IMR-90 (cell line): ENCODE results near the gene KLHL41. TPM values are rescaled to one million over a fixed set of nuclear protein-coding genes. Genes with fewer than 3 reads are reported as not detected.

Experiments
- ATAC-seq: fragments of 200-7000 bp; cut with Tn5 transposase; 2 replicates; pipeline ENCODE4 v1.9.1; 2020; ENCODE audit warnings: low read depth, mild to moderate bottlenecking, moderate library complexity
- BruUV-seq: library from RNA; stranded (reverse); fragments of 400-500 nt; replicated peaks from 2 replicates; lab custom pipeline; 2021; lab: Mats Ljungman, UMichigan
- CTCF ChIA-PET: fragments of 300-600 bp; formaldehyde crosslinking; extraction: SDS; loops from one replicate; lab custom pipeline; 2021; ENCODE audit warnings: antibody characterized with exemption; lab: Yijun Ruan, JAX
- POLR2A ChIA-PET: fragments of 300-600 bp; sonication (Branson Sonifier 250); formaldehyde crosslinking; loops from one replicate; lab custom pipeline; 2022; ENCODE audit warnings: antibody characterized with exemption; ENCODE audit not compliant: unreplicated experiment; lab: Charles Lee
- DNase-seq: peaks from one replicate; pipeline ENCODE4 v3.0.0; 2013
- H2AFZ ChIP-seq: replicated peaks from 2 replicates; pipeline ENCODE3; 2013; ENCODE audit warnings: low read length, mild to moderate bottlenecking; ENCODE audit not compliant: poor library complexity
- H2AK5ac ChIP-seq: 2 replicates; pipeline ENCODE4 v1.6.1; 2013; ENCODE audit warnings: low read depth, low read length, inconsistent platforms
- H2AK9ac ChIP-seq: replicated peaks from 2 replicates; pipeline ENCODE3; 2013; ENCODE audit warnings: mild to moderate bottlenecking, low read depth, low read length, moderate library complexity; ENCODE audit not compliant: poor library complexity
- H2BK120ac ChIP-seq: 2 replicates; pipeline ENCODE4 v1.6.1; 2013; ENCODE audit warnings: low read depth, low read length, inconsistent platforms
- H2BK15ac ChIP-seq: 3 replicates; pipeline ENCODE4 v1.6.1; 2013; ENCODE audit warnings: low read depth, low read length, inconsistent platforms
- H2BK20ac ChIP-seq: 2 replicates; pipeline ENCODE4 v1.6.1; 2013; ENCODE audit warnings: low read depth, mild to moderate bottlenecking, inconsistent platforms, low read length, moderate library complexity
- H2BK5ac ChIP-seq: 2 replicates; pipeline ENCODE4 v1.6.1; 2013; ENCODE audit warnings: mild to moderate bottlenecking, low read depth, low read length, inconsistent platforms; ENCODE audit not compliant: poor library complexity, severe bottlenecking
- H3K14ac ChIP-seq: replicated peaks from 2 replicates; pipeline ENCODE4 v1.6.1; 2013; ENCODE audit warnings: low read depth, low read length, inconsistent platforms
- H3K18ac ChIP-seq: 2 replicates; pipeline ENCODE4 v1.6.1; 2013; ENCODE audit warnings: low read depth, low read length, control low read depth
- H3K23ac ChIP-seq: 2 replicates; pipeline ENCODE4 v1.6.1; 2013; ENCODE audit warnings: low read depth, low read length, inconsistent platforms
- H3K27ac ChIP-seq: 2 replicates; pipeline ENCODE4 v1.5.1; 2013; ENCODE audit warnings: mild to moderate bottlenecking, control low read depth, low read length; ENCODE audit not compliant: insufficient read depth
- H3K27me3 ChIP-seq: 2 replicates; pipeline ENCODE4 v1.6.1; 2013; ENCODE audit warnings: low read length; ENCODE audit not compliant: control insufficient read depth, insufficient read depth
- H3K36me3 ChIP-seq: 2 replicates; pipeline ENCODE4 v1.6.1; 2013; ENCODE audit warnings: low read length, mixed read lengths; ENCODE audit not compliant: control insufficient read depth, insufficient read depth
- H3K4ac ChIP-seq: 2 replicates; pipeline ENCODE4 v1.6.1; 2013; ENCODE audit warnings: low read depth, low read length, inconsistent platforms
- H3K4me1 ChIP-seq: 2 replicates; pipeline ENCODE4 v1.6.1; 2013; ENCODE audit warnings: low read length, mixed read lengths; ENCODE audit not compliant: control insufficient read depth, insufficient read depth
- H3K4me2 ChIP-seq: 2 replicates; pipeline ENCODE4 v1.6.1; 2013; ENCODE audit warnings: low read depth, mild to moderate bottlenecking, control low read depth, low read length, moderate library complexity
- H3K4me3 ChIP-seq: 2 replicates; pipeline ENCODE4 v1.5.1; 2013; ENCODE audit warnings: low read depth, mild to moderate bottlenecking, control low read depth, low read length, moderate library complexity; ENCODE audit not compliant: insufficient read depth
- H3K56ac ChIP-seq: 2 replicates; pipeline ENCODE4 v1.6.1; 2013; ENCODE audit warnings: low read length, inconsistent platforms; ENCODE audit not compliant: insufficient read depth; ENCODE audit errors: extremely low read depth
- H3K79me1 ChIP-seq, 2 experiments: 2 replicates each; pipeline ENCODE4 v1.6.1; 2013; ENCODE audit warnings: low read length in 2 of 2, inconsistent platforms in 1 of 2, low read depth in 1 of 2
- H3K9ac ChIP-seq: 2 replicates; pipeline ENCODE4 v1.6.1; 2013; ENCODE audit warnings: low read depth, low read length, control low read depth
- H3K9me1 ChIP-seq: 2 replicates; pipeline ENCODE4 v1.6.1; 2013; ENCODE audit warnings: low read length, inconsistent platforms; ENCODE audit not compliant: insufficient read depth
- H3K9me3 ChIP-seq: 2 replicates; pipeline ENCODE4 v1.6.1; 2013; ENCODE audit warnings: low read length; ENCODE audit not compliant: control insufficient read depth, insufficient read depth
- H4K20me1 ChIP-seq: 2 replicates; pipeline ENCODE4 v1.6.1; 2013; ENCODE audit warnings: low read length, inconsistent platforms; ENCODE audit not compliant: insufficient read depth
- H4K5ac ChIP-seq: 2 replicates; pipeline ENCODE4 v1.6.1; 2013; ENCODE audit warnings: mild to moderate bottlenecking, low read depth, low read length, control low read depth
- H4K8ac ChIP-seq, 2 experiments: 2 replicates each; pipeline ENCODE4 v1.6.1; 2013; ENCODE audit warnings: low read depth in 2 of 2, low read length in 2 of 2, control low read depth in 1 of 2, inconsistent platforms in 1 of 2
- H4K91ac ChIP-seq: 2 replicates; pipeline ENCODE4 v1.6.1; 2013; ENCODE audit warnings: low read depth, low read length, inconsistent platforms; ENCODE audit not compliant: insufficient read depth
- BHLHE40 ChIP-seq: fragments of 150-350 bp; IDR thresholded peaks from 2 replicates; pipeline ENCODE4 v1.6.1; 2016; ENCODE audit warnings: mild to moderate bottlenecking, low read depth, low read length
- CEBPB ChIP-seq: IDR thresholded peaks from 2 replicates; pipeline ENCODE4 v1.6.1; 2012; ENCODE audit warnings: low read depth, low read length, improper control_type of control experiment
- CHD1 ChIP-seq: IDR thresholded peaks from 2 replicates; pipeline ENCODE4 v1.6.1; 2012; ENCODE audit warnings: low read depth, low read length, improper control_type of control experiment
- ELK1 ChIP-seq: fragments of 150-350 bp; IDR thresholded peaks from 2 replicates; pipeline ENCODE4 v1.6.1; 2016; ENCODE audit warnings: low read depth, mild to moderate bottlenecking, low read length, moderate library complexity, borderline replicate concordance
- FOS ChIP-seq: fragments of 150-350 bp; IDR thresholded peaks from 2 replicates; pipeline ENCODE4 v1.6.1; 2016; ENCODE audit warnings: low read depth, low read length
- MAFK ChIP-seq: IDR thresholded peaks from 2 replicates; pipeline ENCODE4 v1.6.1; 2012; ENCODE audit warnings: low read depth, low read length, improper control_type of control experiment
- MAZ ChIP-seq: IDR thresholded peaks from 2 replicates; pipeline ENCODE4 v1.6.1; 2012; ENCODE audit warnings: low read depth, mild to moderate bottlenecking, low read length, improper control_type of control experiment, moderate library complexity, borderline replicate concordance
- MXI1 ChIP-seq: IDR thresholded peaks from 2 replicates; pipeline ENCODE4 v1.6.1; 2012; ENCODE audit warnings: low read depth, mild to moderate bottlenecking, low read length, moderate library complexity, borderline replicate concordance
- NFE2L2 ChIP-seq: fragments of 150-350 bp; IDR thresholded peaks from 2 replicates; pipeline ENCODE4 v1.6.1; 2016; ENCODE audit warnings: low read depth, mild to moderate bottlenecking, low read length
- POLR2A ChIP-seq: IDR thresholded peaks from 2 replicates; pipeline ENCODE4 v1.6.1; 2012; ENCODE audit warnings: mild to moderate bottlenecking, low read depth, low read length
- RAD21 ChIP-seq: IDR thresholded peaks from 2 replicates; pipeline ENCODE4 v1.6.1; 2012; ENCODE audit warnings: low read length, improper control_type of control experiment
- RCOR1 ChIP-seq: IDR thresholded peaks from 2 replicates; pipeline ENCODE4 v1.6.1; 2012; ENCODE audit warnings: mild to moderate bottlenecking, low read length, improper control_type of control experiment; ENCODE audit not compliant: insufficient replicate concordance
- RFX5 ChIP-seq: IDR thresholded peaks from 2 replicates; pipeline ENCODE4 v1.8.0; 2012; ENCODE audit warnings: low read depth, mild to moderate bottlenecking, low read length, moderate library complexity
- SMC3 ChIP-seq: fragments of 150-350 bp; IDR thresholded peaks from 2 replicates; pipeline ENCODE4 v1.6.1; 2016; ENCODE audit warnings: low read depth, mild to moderate bottlenecking, antibody characterized with exemption, low read length, moderate library complexity
- USF2 ChIP-seq: fragments of 150-350 bp; IDR thresholded peaks from 2 replicates; pipeline ENCODE4 v1.6.1; 2017; ENCODE audit warnings: mild to moderate bottlenecking, antibody characterized with exemption, low read length, low read depth
- WGBS, 2 experiments: methylation state at CpG; one replicate each; pipeline versions ENCODE4 v1.1.5 to v1.1.7; 2013; ENCODE audit warnings: missing lambda C conversion rate in 2 of 2; ENCODE audit not compliant: insufficient read length in 1 of 2; ENCODE audit errors: extremely low coverage in 2 of 2; 5-methylcytosine and 5-hydroxymethylcytosine counted together
- dilution Hi-C: fragments of 300-500 bp; cut with HindIII; formaldehyde crosslinking; loops from one replicate; pipeline ENCODE4 v1.14.3; 2018; ENCODE audit warnings: low sequenced_read_pairs; ENCODE audit not compliant: unreplicated experiment
- in situ Hi-C: fragments of 300-500 bp; cut with MboI; formaldehyde crosslinking; loops from 3 replicates; pipeline ENCODE4 v1.14.3; 2019; ENCODE audit warnings: low sequenced_read_pairs, inconsistent platforms, mixed read lengths
- intact Hi-C: fragments of 100-400 bp; cut with micrococcal nuclease; formaldehyde crosslinking; loops from 2 replicates; pipeline ENCODE4 v1.10.0; 2022
- polyA plus RNA-seq, 3 experiments: library from polyadenylated mRNA; depleted of rRNA; stranded (reverse); fragments of >200 nt; gene quantifications; 2 replicates each; pipeline ENCODE4 v1.2.3, GENCODE V29; 2012; ENCODE audit warnings: low replicate concordance in 1 of 3
- total RNA-seq: library from RNA; depleted of rRNA; stranded (reverse); fragments of >200 nt; gene quantifications from 2 replicates; pipeline ENCODE4 v1.2.3, GENCODE V29; 2012

KLHL41 gene
- total and polyA plus RNA-seq, 2 of the 4 experiments (the other 2 are of a cell fraction): 0.10 to 0.18 TPM

GRCh38 chr2:169462896-169463695 is 46.4 kb upstream of the KLHL41 start:
- H3K4me2 ChIP-seq: peak overlapping the region; percentile 58
- in situ Hi-C loops (no loop called here), intact Hi-C loops (no loop called here), dilution Hi-C loops (no loop called here)
- no peaks in the 10 kb centered on the region for H3K9me3 ChIP-seq
- peak overlapping the region; percentile 58; the same call in 1 of the 2 replicates for H4K91ac ChIP-seq
- no peaks in the 10 kb centered on the region for H4K20me1 ChIP-seq
- H3K79me1 ChIP-seq: no peaks in the 10 kb centered on the region
- ChIA-PET CTCF (interaction anchor here (1.7 kb wide), 1 partner anchor 11 kb away, joined by 7 read pairs; no protein-coding TSS in a partner anchor), POLR2A (interaction anchor here (0.6 kb wide), 2 partner anchors 247 to 755 kb away, joined by 3 read pairs; no protein-coding TSS in a partner anchor)
- no peak overlapping the region for H2AK9ac ChIP-seq
- H3K4me3 ChIP-seq: no peak overlapping the region
- H3K27me3 ChIP-seq: no peaks in the 10 kb centered on the region
- no TSS peak for BruUV-seq
- peak overlapping the region; percentile 59; the same call in 1 of the 2 replicates for H2AK5ac ChIP-seq
- peak; percentile 99 for ATAC-seq
- peak overlapping the region; percentile 97 for H2BK20ac ChIP-seq
- H3K4ac ChIP-seq: peak overlapping the region; percentile 87
- no CpG with 5 or more reads among the region's 4 CpGs for WGBS, 2 experiments
- H3K56ac ChIP-seq: no peak overlapping the region
- DNase-seq: peak; percentile 89
- no peak overlapping the region for H3K9ac ChIP-seq
- peak overlapping the region; percentile 37 for H2AFZ ChIP-seq
- H3K9me1 ChIP-seq: peaks cover 4% of the 10 kb centered on the region; the same call in 1 of the 2 replicates
- peak overlapping the region; percentile 33; the same call in 1 of the 2 replicates for H4K5ac ChIP-seq
- peak overlapping the region; percentile 84; the same call in 1 of the 2 replicates for H3K18ac ChIP-seq
- peak overlapping the region; percentile 84; the same call in 2 of the 3 replicates for H2BK15ac ChIP-seq
- no peak overlapping the region; the same call in 1 of the 2 replicates for H3K27ac ChIP-seq
- no peaks in the 10 kb centered on the region for H3K36me3 ChIP-seq
- peak overlapping the region in 1 of 2 experiments; percentile 66; a peak in 1 of 4 replicates for H4K8ac ChIP-seq
- peak overlapping the region; percentile 88; the same call in 1 of the 2 replicates for H3K23ac ChIP-seq
- H2BK120ac ChIP-seq: peak overlapping the region; percentile 93
- H3K14ac ChIP-seq: peak overlapping the region; percentile 94
- H2BK5ac ChIP-seq: peak overlapping the region; percentile 86
- peaks cover 10% of the 10 kb centered on the region for H3K4me1 ChIP-seq
- TF ChIP-seq CEBPB: peak; percentile 30; the same call in 1 of the 2 replicates
- 0 out of 2 replicates have a peak, but pooled peaks have one; percentile 30 for TF ChIP-seq RFX5
- TF ChIP-seq RCOR1: no peak
- TF ChIP-seq MXI1: no peak
- peak; percentile 39; the same call in 1 of the 2 replicates for TF ChIP-seq FOS
- no peak for TF ChIP-seq SMC3
- TF ChIP-seq MAZ: 0 out of 2 replicates have a peak, but pooled peaks have one; percentile 20
- TF ChIP-seq USF2: no peak
- no peak for TF ChIP-seq NFE2L2
- no peak for TF ChIP-seq RAD21
- TF ChIP-seq BHLHE40: no peak
- no peak for TF ChIP-seq CHD1
- no peak for TF ChIP-seq POLR2A
- TF ChIP-seq ELK1: no peak
- peak; percentile 59 for TF ChIP-seq MAFK
